ENCODE measurements around the gene FGF1.

DNA sequence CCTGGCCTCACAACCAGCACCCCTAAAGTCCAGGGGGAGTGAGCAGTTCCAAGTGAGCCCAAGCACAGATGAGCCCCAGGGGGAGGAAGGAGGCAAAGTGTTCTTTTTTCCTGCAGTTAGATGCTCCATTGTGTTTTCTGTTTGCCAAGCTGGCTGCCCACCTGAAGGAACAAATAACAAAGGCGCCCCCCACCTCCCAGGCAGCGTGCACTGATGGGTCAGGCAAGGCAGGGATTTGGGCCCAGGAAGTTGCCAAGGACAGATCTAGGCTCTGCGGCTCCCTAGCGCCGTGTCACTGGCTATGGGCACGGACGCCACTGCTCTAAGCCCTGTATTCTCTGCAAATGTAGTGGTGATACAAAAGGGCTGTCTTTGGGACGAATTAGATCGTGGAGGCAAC lies 21.8 kb downstream of the FGF1 start:
- TF ChIP-seq ZNF70 (CRISPR knock-in tag; IDR thresholded peaks at IDR 0.05) (no peak), ISL1 (CRISPR knock-in tag; IDR thresholded peaks at IDR 0.05) (no peak), ZFP3 (CRISPR knock-in tag; IDR thresholded peaks at IDR 0.05) (no peak)
- TF ChIP-seq, protein P1, sequence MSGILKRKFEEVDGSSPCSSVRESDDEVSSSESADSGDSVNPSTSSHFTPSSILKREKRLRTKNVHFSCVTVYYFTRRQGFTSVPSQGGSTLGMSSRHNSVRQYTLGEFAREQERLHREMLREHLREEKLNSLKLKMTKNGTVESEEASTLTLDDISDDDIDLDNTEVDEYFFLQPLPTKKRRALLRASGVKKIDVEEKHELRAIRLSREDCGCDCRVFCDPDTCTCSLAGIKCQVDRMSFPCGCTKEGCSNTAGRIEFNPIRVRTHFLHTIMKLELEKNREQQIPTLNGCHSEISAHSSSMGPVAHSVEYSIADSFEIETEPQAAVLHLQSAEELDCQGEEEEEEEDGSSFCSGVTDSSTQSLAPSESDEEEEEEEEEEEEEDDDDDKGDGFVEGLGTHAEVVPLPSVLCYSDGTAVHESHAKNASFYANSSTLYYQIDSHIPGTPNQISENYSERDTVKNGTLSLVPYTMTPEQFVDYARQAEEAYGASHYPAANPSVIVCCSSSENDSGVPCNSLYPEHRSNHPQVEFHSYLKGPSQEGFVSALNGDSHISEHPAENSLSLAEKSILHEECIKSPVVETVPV (CRISPR knock-in tag; IDR thresholded peaks at IDR 0.05), result no peak
- TF ChIP-seq, protein P2, sequence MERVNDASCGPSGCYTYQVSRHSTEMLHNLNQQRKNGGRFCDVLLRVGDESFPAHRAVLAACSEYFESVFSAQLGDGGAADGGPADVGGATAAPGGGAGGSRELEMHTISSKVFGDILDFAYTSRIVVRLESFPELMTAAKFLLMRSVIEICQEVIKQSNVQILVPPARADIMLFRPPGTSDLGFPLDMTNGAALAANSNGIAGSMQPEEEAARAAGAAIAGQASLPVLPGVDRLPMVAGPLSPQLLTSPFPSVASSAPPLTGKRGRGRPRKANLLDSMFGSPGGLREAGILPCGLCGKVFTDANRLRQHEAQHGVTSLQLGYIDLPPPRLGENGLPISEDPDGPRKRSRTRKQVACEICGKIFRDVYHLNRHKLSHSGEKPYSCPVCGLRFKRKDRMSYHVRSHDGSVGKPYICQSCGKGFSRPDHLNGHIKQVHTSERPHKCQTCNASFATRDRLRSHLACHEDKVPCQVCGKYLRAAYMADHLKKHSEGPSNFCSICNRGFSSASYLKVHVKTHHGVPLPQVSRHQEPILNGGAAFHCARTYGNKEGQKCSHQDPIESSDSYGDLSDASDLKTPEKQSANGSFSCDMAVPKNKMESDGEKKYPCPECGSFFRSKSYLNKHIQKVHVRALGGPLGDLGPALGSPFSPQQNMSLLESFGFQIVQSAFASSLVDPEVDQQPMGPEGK (CRISPR knock-in tag; IDR thresholded peaks at IDR 0.05; ENCODE audit: borderline replicate concordance), result no peak
